ENCODE measurements around the gene NUSAP1. TPM values are rescaled to one million over a fixed set of nuclear protein-coding genes. Genes with fewer than 3 reads are reported as not detected.

The NUSAP1 gene
- total RNA-seq, 2 experiments from 2014 or later = 293 to 411 TPM

DNA sequence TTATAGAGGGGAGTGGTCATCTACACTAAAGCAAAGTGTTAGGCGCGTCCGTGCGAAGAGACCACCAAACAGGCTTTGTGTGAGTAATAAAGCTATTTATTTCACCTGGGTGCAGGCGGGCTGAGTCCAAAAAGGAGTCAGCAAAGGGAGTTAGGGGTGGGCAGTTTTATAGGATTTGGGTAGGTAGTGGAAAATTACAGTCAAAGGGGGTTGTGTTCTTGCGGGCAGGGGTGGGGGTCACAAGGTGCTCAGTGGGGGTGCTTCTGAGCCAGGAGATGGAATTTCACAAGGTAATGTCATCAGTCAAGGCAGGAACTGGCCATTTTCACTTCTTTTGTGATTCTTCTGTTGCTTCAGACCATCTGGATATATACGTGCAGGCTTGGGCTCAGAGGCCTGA, 47.4 kb upstream of the NUSAP1 start:
- Histone ChIP-seq H3K9me3 (ENCODE audit: low read length) (no peaks in the 10 kb centered on the region), H3K4me3 (ENCODE audit: low read depth, low read length, poor library complexity, severe bottlenecking) (peak overlapping the region; percentile 98), H3K4me2 (ENCODE audit: low read length) (peak overlapping the region; percentile 92), H3K36me3 (ENCODE audit: insufficient read depth, low read length) (peaks cover 59% of the 10 kb centered on the region), H3K9me2 (ENCODE audit: insufficient read depth, low read length) (no peaks in the 10 kb centered on the region), H3K79me2 (ENCODE audit: insufficient read depth, low read depth, low read length) (peaks cover 58% of the 10 kb centered on the region), H3K27ac (ENCODE audit: low read depth, low read length, poor library complexity, severe bottlenecking) (peak overlapping the region; percentile 93), H4K20me1 (ENCODE audit: insufficient read depth, low read length) (peaks cover 12% of the 10 kb centered on the region; the same call in 1 of the 2 replicates), H2AFZ (ENCODE audit: low read length) (no peak overlapping the region), H3K4me1 (ENCODE audit: insufficient read depth, low read length, poor library complexity, severe bottlenecking) (peaks cover 52% of the 10 kb centered on the region)
- TF ChIP-seq, protein P1, sequence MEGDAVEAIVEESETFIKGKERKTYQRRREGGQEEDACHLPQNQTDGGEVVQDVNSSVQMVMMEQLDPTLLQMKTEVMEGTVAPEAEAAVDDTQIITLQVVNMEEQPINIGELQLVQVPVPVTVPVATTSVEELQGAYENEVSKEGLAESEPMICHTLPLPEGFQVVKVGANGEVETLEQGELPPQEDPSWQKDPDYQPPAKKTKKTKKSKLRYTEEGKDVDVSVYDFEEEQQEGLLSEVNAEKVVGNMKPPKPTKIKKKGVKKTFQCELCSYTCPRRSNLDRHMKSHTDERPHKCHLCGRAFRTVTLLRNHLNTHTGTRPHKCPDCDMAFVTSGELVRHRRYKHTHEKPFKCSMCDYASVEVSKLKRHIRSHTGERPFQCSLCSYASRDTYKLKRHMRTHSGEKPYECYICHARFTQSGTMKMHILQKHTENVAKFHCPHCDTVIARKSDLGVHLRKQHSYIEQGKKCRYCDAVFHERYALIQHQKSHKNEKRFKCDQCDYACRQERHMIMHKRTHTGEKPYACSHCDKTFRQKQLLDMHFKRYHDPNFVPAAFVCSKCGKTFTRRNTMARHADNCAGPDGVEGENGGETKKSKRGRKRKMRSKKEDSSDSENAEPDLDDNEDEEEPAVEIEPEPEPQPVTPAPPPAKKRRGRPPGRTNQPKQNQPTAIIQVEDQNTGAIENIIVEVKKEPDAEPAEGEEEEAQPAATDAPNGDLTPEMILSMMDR (conservative IDR thresholded peaks at IDR 0.05; ENCODE audit: low read length) = no peak
- TF ChIP-seq EZH2phosphoT487 (IDR thresholded peaks at IDR 0.05; ENCODE audit: borderline replicate concordance, low read depth, low read length) = no peak
- ChIA-PET POLR2A (interaction anchor here (0.7 kb wide), 1 partner anchor 271 kb away, joined by 4 read pairs; no protein-coding TSS in a partner anchor), CTCF (ENCODE audit: unreplicated experiment) (no interaction called here)
- intact Hi-C loops (cut with micrococcal nuclease; ENCODE audit: unreplicated experiment) = no loop called here
- peak; percentile 32 for DNase-seq (ENCODE audit: low spot score)
- no TSS peak for BruUV-seq (replicated peaks)

DNA sequence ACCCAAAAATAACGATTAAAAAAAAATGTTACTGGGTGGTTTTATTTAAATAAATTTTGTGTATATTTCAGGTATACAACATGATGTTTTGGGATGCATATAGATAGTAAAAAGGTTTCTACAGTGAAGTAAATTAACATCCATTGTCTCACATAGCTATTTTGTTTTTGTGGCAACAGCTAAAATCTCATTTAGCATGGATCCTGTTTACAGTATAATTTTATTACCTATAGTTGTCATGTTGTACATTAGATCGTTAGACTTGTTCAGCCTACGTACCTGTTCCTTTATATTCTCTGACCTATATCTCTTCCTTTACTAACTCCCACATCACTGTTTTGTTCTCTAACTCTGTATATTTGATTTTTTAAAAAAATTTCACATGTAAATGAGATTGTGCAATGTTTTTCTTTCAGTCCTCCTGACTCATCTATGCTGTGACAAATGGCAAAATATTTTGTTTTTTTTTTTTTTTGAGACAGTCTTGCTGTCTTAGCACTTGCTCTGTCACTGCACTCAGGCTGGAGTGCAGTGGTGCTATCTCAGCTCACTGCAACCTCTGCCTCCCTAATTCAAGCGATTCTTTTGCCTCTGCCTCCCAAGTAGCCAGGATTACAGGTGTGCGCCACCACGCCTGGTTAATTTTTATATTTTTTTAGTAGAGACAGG, 45.9 kb upstream of the NUSAP1 start:
- no peak overlapping the region for H3K27ac ChIP-seq (ENCODE audit: low read depth, low read length, poor library complexity, severe bottlenecking)
- ChIA-PET POLR2A (no interaction called here), CTCF (ENCODE audit: unreplicated experiment) (no interaction called here)
- no peak for DNase-seq (ENCODE audit: low spot score)
- no TSS peak for BruUV-seq (replicated peaks)
- H2AFZ ChIP-seq (ENCODE audit: low read length) = no peak overlapping the region
- H3K79me2 ChIP-seq (ENCODE audit: insufficient read depth, low read depth, low read length) = peaks cover 58% of the 10 kb centered on the region
- H3K36me3 ChIP-seq (ENCODE audit: insufficient read depth, low read length) = peaks cover 71% of the 10 kb centered on the region
- intact Hi-C loops (cut with micrococcal nuclease; ENCODE audit: unreplicated experiment) = no loop called here
- no peak for TF ChIP-seq EZH2phosphoT487 (IDR thresholded peaks at IDR 0.05; ENCODE audit: borderline replicate concordance, low read depth, low read length)
- TF ChIP-seq, protein P1 (conservative IDR thresholded peaks at IDR 0.05; ENCODE audit: low read length) = no peak
- H3K9me2 ChIP-seq (ENCODE audit: insufficient read depth, low read length) = no peaks in the 10 kb centered on the region
- H3K4me2 ChIP-seq (ENCODE audit: low read length) = peak overlapping the region; percentile 5; the same call in 1 of the 2 replicates
- no peaks in the 10 kb centered on the region for H3K9me3 ChIP-seq (ENCODE audit: low read length)
- H4K20me1 ChIP-seq (ENCODE audit: insufficient read depth, low read length) = peaks cover 12% of the 10 kb centered on the region; the same call in 1 of the 2 replicates
- H3K4me3 ChIP-seq (ENCODE audit: low read depth, low read length, poor library complexity, severe bottlenecking) = no peak overlapping the region
- peaks cover 67% of the 10 kb centered on the region for H3K4me1 ChIP-seq (ENCODE audit: insufficient read depth, low read length, poor library complexity, severe bottlenecking)

DNA sequence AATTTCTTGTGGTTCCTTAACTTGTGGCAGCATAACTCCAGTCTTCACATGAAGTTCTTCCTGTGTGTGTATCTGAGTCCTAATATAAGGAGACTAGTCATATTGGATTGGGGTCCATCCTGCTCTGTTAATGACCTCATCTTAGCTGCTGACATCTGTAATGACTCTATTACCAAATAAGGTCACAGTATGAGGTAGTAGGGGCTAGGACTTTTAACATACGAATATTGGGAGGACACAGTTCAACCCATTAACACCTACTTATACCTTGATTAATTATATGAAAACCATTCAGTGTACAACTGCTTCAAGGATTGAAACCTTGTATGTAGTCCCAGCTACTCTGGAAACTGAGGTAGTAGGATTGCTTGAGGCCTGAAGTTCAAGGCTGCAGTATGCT, 44.2 kb upstream of the NUSAP1 start:
- no peaks in the 10 kb centered on the region for H3K9me2 ChIP-seq (ENCODE audit: insufficient read depth, low read length)
- H3K79me2 ChIP-seq (ENCODE audit: insufficient read depth, low read depth, low read length) = peaks cover 64% of the 10 kb centered on the region
- H4K20me1 ChIP-seq (ENCODE audit: insufficient read depth, low read length) = peaks cover 12% of the 10 kb centered on the region; the same call in 1 of the 2 replicates
- POLR2A ChIA-PET = no interaction called here
- H3K4me1 ChIP-seq (ENCODE audit: insufficient read depth, low read length, poor library complexity, severe bottlenecking) = peaks cover 54% of the 10 kb centered on the region
- no TSS peak for BruUV-seq (replicated peaks)
- H3K4me2 ChIP-seq (ENCODE audit: low read length) = 0 out of 2 replicates have a peak overlapping the region, but pooled peaks have one; percentile 0
- no peak overlapping the region for H3K4me3 ChIP-seq (ENCODE audit: low read depth, low read length, poor library complexity, severe bottlenecking)
- H2AFZ ChIP-seq (ENCODE audit: low read length) = no peak overlapping the region
- no peak overlapping the region for H3K27ac ChIP-seq (ENCODE audit: low read depth, low read length, poor library complexity, severe bottlenecking)
- H3K9me3 ChIP-seq (ENCODE audit: low read length) = no peaks in the 10 kb centered on the region
- no peak for DNase-seq (ENCODE audit: low spot score)
- TF ChIP-seq, protein P1 (conservative IDR thresholded peaks at IDR 0.05; ENCODE audit: low read length) = no peak
- TF ChIP-seq EZH2phosphoT487 (IDR thresholded peaks at IDR 0.05; ENCODE audit: borderline replicate concordance, low read depth, low read length) = no peak
- CTCF ChIA-PET (ENCODE audit: unreplicated experiment) = no interaction called here
- intact Hi-C loops (cut with micrococcal nuclease; ENCODE audit: unreplicated experiment) = no loop called here
- H3K36me3 ChIP-seq (ENCODE audit: insufficient read depth, low read length) = peaks cover 85% of the 10 kb centered on the region

Measured in OCI-LY7 (cell line).